RWPE1 (cell line): Measurements from ENCODE around the gene LDAF1.
A peak's percentile ranks its signal among the peaks of the same experiment; 100 is the strongest.
"Not testable (repeated sequence)": the region's sequence is repeated elsewhere in the genome, so short reads cannot be mapped to it uniquely, and the experiment has no call there.

Experiments used
- CTCF ChIA-PET: fragments of 350-600 bp; sonication (Branson Sonifier 250); formaldehyde crosslinking; extraction: SDS; loops from one replicate; lab custom pipeline; 2021; lab: Yijun Ruan, JAX
- POLR2A ChIA-PET: fragments of 400-600 bp; formaldehyde crosslinking; extraction: SDS; loops from one replicate; lab custom pipeline; 2020; ENCODE audit warnings: antibody characterized with exemption; ENCODE audit not compliant: low non-redundant PET; lab: Yijun Ruan, JAX
- DNase-seq: peaks from one replicate; pipeline ENCODE4 v3.0.0; 2012; ENCODE audit warnings: low spot score
- H3K27ac ChIP-seq: fragments of 450-650 bp; 2 replicates; pipeline ENCODE4 v1.5.1; 2017
- CTCF ChIP-seq: fragments of 450-650 bp; conservative IDR thresholded peaks from 2 replicates; pipeline ENCODE4 v1.5.1; 2017; ENCODE audit warnings: low read depth, mild to moderate bottlenecking

The LDAF1 gene

GRCh38 chr16:21126518-21126917 is 32.0 kb upstream of the LDAF1 start:
- ChIA-PET POLR2A (no interaction called here), CTCF (no interaction called here)
- H3K27ac ChIP-seq, result no peak overlapping the region

GRCh38 chr16:21128991-21129390 is 29.5 kb upstream of the LDAF1 start:
- TF ChIP-seq CTCF, result no peak
- CTCF ChIA-PET, result interaction anchor here (1.2 kb wide), 1 partner anchor 60 kb away, joined by 6 read pairs; no protein-coding TSS in a partner anchor
- no peak for DNase-seq
- POLR2A ChIA-PET, result interaction anchor here (0.5 kb wide), 1 partner anchor 417 kb away, joined by 4 read pairs; no protein-coding TSS in a partner anchor
- H3K27ac ChIP-seq, result no peak overlapping the region

More at GRCh38 chr16:21126518-21126917, 32.0 kb upstream of the LDAF1 start:
- no peak for DNase-seq
- TF ChIP-seq CTCF, result no peak

GRCh38 chr16:21130811-21131210 is 27.7 kb upstream of the LDAF1 start:
- ChIA-PET CTCF (interaction anchor here (0.6 kb wide), 1 partner anchor 1115 kb away, joined by 3 read pairs; no protein-coding TSS in a partner anchor), POLR2A (no interaction called here)
- no peak for TF ChIP-seq CTCF
- no peak for DNase-seq
- H3K27ac ChIP-seq, result no peak overlapping the region

GRCh38 chr16:21134053-21134452 is 24.4 kb upstream of the LDAF1 start:
- TF ChIP-seq CTCF, result no peak
- H3K27ac ChIP-seq, result no peak overlapping the region
- DNase-seq, result no peak
- ChIA-PET CTCF (no interaction called here), POLR2A (no interaction called here)

GRCh38 chr16:21145738-21146137 is 12.7 kb upstream of the LDAF1 start:
- no peak for DNase-seq
- no peak overlapping the region for H3K27ac ChIP-seq
- ChIA-PET POLR2A (no interaction called here), CTCF (no interaction called here)
- no peak for TF ChIP-seq CTCF

- DNase-seq, result peak; percentile 55
- no peak for TF ChIP-seq CTCF
- POLR2A ChIA-PET, result no interaction called here
- peak within 1 kb of the TSS; percentile 56 for H3K27ac ChIP-seq
- CTCF ChIA-PET, result interaction anchor here (0.5 to 0.7 kb wide), 2 partner anchors 11 to 1264 kb away, joined by 3 to 4 read pairs; no protein-coding TSS in a partner anchor
Observed at GRCh38 chr16:21150375-21151001, 8.0 kb upstream of the LDAF1 start, which contains the start of gene DNAH3. Gene DNAH3, minus strand, starts transcription at chr16:21150846. Its CDS starts 527 bp downstream, at chr16:21150319.

- DNase-seq, H3K27ac ChIP-seq, POLR2A ChIA-PET: not testable (repeated sequence)
- CTCF ChIA-PET, result interaction anchor here (0.5 to 0.7 kb wide), 3 partner anchors 271 to 418 kb away, joined by 3 to 4 read pairs (median 3); no protein-coding TSS in a partner anchor
Observed at GRCh38 chr16:21152160-21153030, 6.1 kb upstream of the LDAF1 start.

- DNase-seq, POLR2A ChIA-PET, H3K27ac ChIP-seq: not testable (repeated sequence)
- CTCF ChIA-PET, result interaction anchor here (0.5 to 0.6 kb wide), 3 partner anchors 125 to 419 kb away, joined by 3 read pairs; partner anchors contain the start of gene CRYM
Observed at GRCh38 chr16:21153124-21153729, 5.2 kb upstream of the LDAF1 start.

GRCh38 chr16:21156011-21156410 is 2.5 kb upstream of the LDAF1 start:
- H3K27ac ChIP-seq, POLR2A ChIA-PET, DNase-seq: not testable (repeated sequence)
- CTCF ChIA-PET, result interaction anchor here (0.7 to 1.0 kb wide), 4 partner anchors 17 to 310 kb away, joined by 3 to 7 read pairs (median 3); no protein-coding TSS in a partner anchor
